CD4-positive, alpha-beta T cell (primary cell): Measurements from ENCODE around the gene RPAP3. TPM values are rescaled to one million over a fixed set of nuclear protein-coding genes. Genes with fewer than 3 reads are reported as not detected.

Experiments
- ATAC-seq: fragments of 200-7000 bp; cut with Tn5 transposase; one replicate; pipeline ENCODE4 v1.10.0; 2022; ENCODE audit warnings: mild to moderate bottlenecking; ENCODE audit not compliant: poor library complexity
- CTCF ChIA-PET: fragments of 350-600 bp; sonication (Branson Sonifier 250); formaldehyde crosslinking; loops from one replicate; lab custom pipeline; 2021; ENCODE audit warnings: antibody characterized with exemption, inconsistent platforms; lab: Charles Lee
- POLR2A ChIA-PET: fragments of 350-600 bp; sonication (Branson Sonifier 250); formaldehyde crosslinking; loops from one replicate; lab custom pipeline; 2021; ENCODE audit warnings: antibody characterized with exemption, inconsistent platforms; lab: Charles Lee
- DNase-seq, 14 experiments: peaks; one replicate each; pipeline ENCODE4 v3.0.0-alpha.2; 2013 to 2020; ENCODE audit warnings: mixed read lengths in 2 of 14
- H3K27ac ChIP-seq, 2 donors: one replicate each; pipeline versions ENCODE4 v1.5.1 to v1.7.0; 2013; ENCODE audit warnings: low read length in 2 of 2, low read depth in 1 of 2, mild to moderate bottlenecking in 1 of 2
- H3K27me3 ChIP-seq, 2 experiments: 1 replicate in 1 of 2; 2 replicates in 1 of 2; pipeline versions ENCODE4 v1.6.1 to v1.7.0; 2013; ENCODE audit warnings: low read length in 2 of 2, control low read depth in 1 of 2, mild to moderate bottlenecking in 1 of 2, moderate library complexity in 1 of 2; ENCODE audit not compliant: insufficient read depth in 2 of 2, control insufficient read depth in 1 of 2
- H3K36me3 ChIP-seq: one replicate; pipeline ENCODE4 v1.6.1; 2013; ENCODE audit warnings: low read length, control low read depth; ENCODE audit not compliant: insufficient read depth
- H3K4me1 ChIP-seq: one replicate; pipeline ENCODE4 v1.6.1; 2013; ENCODE audit warnings: low read length, control low read depth; ENCODE audit not compliant: insufficient read depth
- H3K4me3 ChIP-seq: one replicate; pipeline ENCODE4 v1.5.1; 2013; ENCODE audit warnings: mild to moderate bottlenecking, low read length, moderate library complexity
- H3K9me3 ChIP-seq, 2 experiments: 1 replicate in 1 of 2; 2 replicates in 1 of 2; pipeline versions ENCODE4 v1.6.1 to v1.7.0; 2013; ENCODE audit warnings: low read length in 2 of 2, mild to moderate bottlenecking in 2 of 2, control low read depth in 1 of 2, moderate library complexity in 1 of 2; ENCODE audit not compliant: control insufficient read depth in 1 of 2, insufficient read depth in 1 of 2
- H3K27ac Mint-ChIP-seq: one replicate; pipeline ENCODE4 v1.8.0; 2020; ENCODE audit warnings: mixed read lengths
- H3K27me3 Mint-ChIP-seq: one replicate; pipeline ENCODE4 v1.8.0; 2021; ENCODE audit warnings: mixed read lengths
- H3K36me3 Mint-ChIP-seq: one replicate; pipeline ENCODE4 v1.8.0; 2021; ENCODE audit warnings: low read depth, mixed read lengths
- H3K4me1 Mint-ChIP-seq: one replicate; pipeline ENCODE4 v1.8.0; 2021; ENCODE audit warnings: low read depth, mixed read lengths
- H3K4me3 Mint-ChIP-seq: one replicate; pipeline ENCODE4 v1.8.0; 2020; ENCODE audit warnings: mild to moderate bottlenecking, mixed read lengths
- H3K9me3 Mint-ChIP-seq: one replicate; pipeline ENCODE4 v1.8.0; 2020; ENCODE audit warnings: mixed read lengths
- intact Hi-C, 2 experiments: fragments of 100-400 bp; cut with DNase I in 1 of 2; cut with micrococcal nuclease in 1 of 2; formaldehyde crosslinking; loops; one replicate each; pipeline versions ENCODE4 v1.15.1 to v1.9.0; 2023 to 2025; cut with DNase I, micrococcal nuclease
- total RNA-seq, 174 experiments: library from RNA in 2 of 174; stranded (reverse) in 2 of 174; gene quantifications; one replicate each; pipeline ENCODE4 v1.2.3 and lab custom pipeline; 2021 to 2026
- TF ChIP-seq, protein P1 (sequence below): fragments of 200-600 bp; IDR thresholded peaks from one replicate; pipeline ENCODE4 v1.8.0; 2022; ENCODE audit warnings: antibody characterized with exemption, mild to moderate bottlenecking

Gene RPAP3
- total RNA-seq, 2 experiments from 2014 or later, result 24.6 to 26.4 TPM

DNA sequence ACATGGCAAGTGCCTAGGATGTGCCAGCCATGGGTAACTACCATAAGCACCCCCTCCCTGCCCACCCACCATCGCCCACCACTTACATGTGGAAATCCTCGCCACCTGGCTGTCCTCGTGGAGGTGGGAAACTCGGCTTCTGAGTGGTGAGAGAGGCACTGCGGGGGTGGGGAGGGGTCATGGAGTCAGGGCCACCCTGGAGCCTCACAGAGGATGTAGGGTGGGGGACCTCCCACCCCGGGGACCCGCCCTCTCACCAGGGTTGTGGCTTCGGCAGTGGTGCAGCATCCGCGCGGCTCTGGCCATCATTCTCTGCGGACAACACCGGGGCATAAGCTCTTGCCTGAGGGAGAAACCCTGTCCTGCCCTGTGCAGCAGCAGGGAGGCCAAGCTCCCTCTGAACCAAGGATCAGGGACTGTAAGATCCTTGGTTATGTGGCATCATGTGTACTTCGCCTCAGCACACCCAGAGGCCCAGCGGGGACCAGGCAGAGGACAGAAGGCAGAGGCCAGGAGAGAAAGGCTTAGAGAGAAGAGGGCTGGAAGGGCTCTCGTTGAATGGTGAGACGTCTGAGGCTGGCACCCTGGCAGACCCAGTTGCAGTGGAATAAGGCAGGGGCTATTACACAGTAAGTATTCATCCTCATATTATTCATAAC, 32.2 kb upstream of the RPAP3 start:
- DNase-seq (no peak), ATAC-seq (no peak)
- Mint-ChIP-seq H3K27me3 (no peaks in the 10 kb centered on the region), H3K4me3 (no peak overlapping the region), H3K27ac (no peak overlapping the region), H3K36me3 (no peaks in the 10 kb centered on the region), H3K9me3 (no peaks in the 10 kb centered on the region), H3K4me1 (peaks cover 40% of the 10 kb centered on the region)
- peaks cover 40% of the 10 kb centered on the region for H3K4me1 ChIP-seq
- H3K27ac ChIP-seq, result no peak overlapping the region
- H3K27me3 ChIP-seq, result no peaks in the 10 kb centered on the region
- CTCF ChIA-PET, result no interaction called here
- no peaks in the 10 kb centered on the region for H3K9me3 ChIP-seq
- H3K36me3 ChIP-seq, result no peaks in the 10 kb centered on the region
- TF ChIP-seq, protein P1, sequence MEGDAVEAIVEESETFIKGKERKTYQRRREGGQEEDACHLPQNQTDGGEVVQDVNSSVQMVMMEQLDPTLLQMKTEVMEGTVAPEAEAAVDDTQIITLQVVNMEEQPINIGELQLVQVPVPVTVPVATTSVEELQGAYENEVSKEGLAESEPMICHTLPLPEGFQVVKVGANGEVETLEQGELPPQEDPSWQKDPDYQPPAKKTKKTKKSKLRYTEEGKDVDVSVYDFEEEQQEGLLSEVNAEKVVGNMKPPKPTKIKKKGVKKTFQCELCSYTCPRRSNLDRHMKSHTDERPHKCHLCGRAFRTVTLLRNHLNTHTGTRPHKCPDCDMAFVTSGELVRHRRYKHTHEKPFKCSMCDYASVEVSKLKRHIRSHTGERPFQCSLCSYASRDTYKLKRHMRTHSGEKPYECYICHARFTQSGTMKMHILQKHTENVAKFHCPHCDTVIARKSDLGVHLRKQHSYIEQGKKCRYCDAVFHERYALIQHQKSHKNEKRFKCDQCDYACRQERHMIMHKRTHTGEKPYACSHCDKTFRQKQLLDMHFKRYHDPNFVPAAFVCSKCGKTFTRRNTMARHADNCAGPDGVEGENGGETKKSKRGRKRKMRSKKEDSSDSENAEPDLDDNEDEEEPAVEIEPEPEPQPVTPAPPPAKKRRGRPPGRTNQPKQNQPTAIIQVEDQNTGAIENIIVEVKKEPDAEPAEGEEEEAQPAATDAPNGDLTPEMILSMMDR, result no peak
- POLR2A ChIA-PET, result no interaction called here
- intact Hi-C loops, result no loop called here
- H3K4me3 ChIP-seq, result no peak overlapping the region

DNA sequence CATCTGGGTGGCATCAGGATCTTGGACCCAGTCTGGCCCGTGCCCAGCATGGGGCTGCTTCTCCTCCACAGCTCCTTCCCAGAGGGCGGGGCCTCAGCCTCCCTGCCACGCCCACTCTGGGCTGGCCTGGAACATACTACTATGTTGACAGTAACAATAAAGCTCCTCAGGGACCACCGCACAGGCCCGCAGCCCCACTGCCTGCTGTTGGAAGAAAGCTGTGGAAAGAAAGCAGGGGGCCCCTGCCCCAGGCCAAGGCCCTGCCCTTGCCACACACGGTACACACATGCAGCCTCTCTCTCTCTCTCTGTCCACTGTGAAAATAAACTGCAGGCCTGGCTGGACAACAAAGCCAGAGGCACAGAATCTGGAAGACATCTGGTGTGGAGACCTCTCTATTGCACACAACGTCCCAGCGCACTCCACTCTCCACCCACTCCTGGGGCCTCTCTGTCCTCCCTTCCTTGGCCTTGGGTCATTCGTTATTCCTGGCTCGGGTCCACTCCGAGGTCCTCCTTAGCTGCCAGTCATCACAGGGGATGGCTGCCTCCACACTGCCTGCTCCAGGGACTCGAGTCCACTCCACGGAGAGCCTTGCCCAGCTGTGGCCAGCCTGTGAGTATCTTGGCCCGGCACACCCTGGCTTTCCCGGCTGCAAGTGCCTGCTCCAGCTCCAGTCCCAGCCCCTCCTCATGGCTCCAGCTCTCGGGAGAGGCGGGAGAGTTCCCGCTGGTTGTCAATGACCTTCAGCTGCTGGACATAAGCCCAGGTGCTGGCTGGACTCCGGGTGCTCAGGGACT, 31.2 kb upstream of the RPAP3 start:
- POLR2A ChIA-PET, result no interaction called here
- Histone ChIP-seq H3K4me3 (no peak overlapping the region), H3K27ac (no peak overlapping the region), H3K9me3 (no peaks in the 10 kb centered on the region), H3K4me1 (peaks cover 34% of the 10 kb centered on the region), H3K27me3 (no peaks in the 10 kb centered on the region), H3K36me3 (no peaks in the 10 kb centered on the region)
- no peak overlapping the region for H3K4me3 Mint-ChIP-seq
- intact Hi-C loops, result no loop called here
- DNase-seq (no peak), ATAC-seq (no peak)
- no peaks in the 10 kb centered on the region for H3K9me3 Mint-ChIP-seq
- peaks cover 30% of the 10 kb centered on the region for H3K4me1 Mint-ChIP-seq
- TF ChIP-seq, protein P1, result no peak
- no peak overlapping the region for H3K27ac Mint-ChIP-seq
- H3K36me3 Mint-ChIP-seq, result no peaks in the 10 kb centered on the region
- CTCF ChIA-PET, result interaction anchor here (1.3 kb wide), 1 partner anchor 22 kb away, joined by 3 read pairs; no protein-coding TSS in a partner anchor
- H3K27me3 Mint-ChIP-seq, result no peaks in the 10 kb centered on the region

DNA sequence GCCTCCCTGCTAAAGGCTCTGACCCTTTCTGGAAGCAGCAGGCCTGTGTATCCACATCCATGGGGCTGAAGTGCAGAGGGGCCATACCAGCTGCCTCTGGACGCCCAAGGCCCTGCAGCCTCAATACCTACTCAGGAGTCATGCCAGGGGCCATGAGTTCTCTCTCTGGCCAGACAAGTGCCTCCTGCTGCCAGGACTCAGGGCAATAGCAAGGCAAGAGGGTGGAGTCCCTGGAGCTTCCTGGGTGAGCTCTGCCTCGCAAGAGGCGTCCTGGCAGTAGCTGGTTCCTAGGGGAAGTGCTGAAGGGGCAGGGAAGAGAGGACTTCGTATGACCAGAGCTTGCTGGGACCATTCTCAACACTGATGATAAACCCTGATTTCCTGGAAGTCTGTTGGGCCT, 30.4 kb upstream of the RPAP3 start:
- H3K27ac Mint-ChIP-seq, result no peak overlapping the region
- no peaks in the 10 kb centered on the region for H3K27me3 Mint-ChIP-seq
- CTCF ChIA-PET, result interaction anchor here (1.3 kb wide), 1 partner anchor 21 kb away, joined by 3 read pairs; no protein-coding TSS in a partner anchor
- peaks cover 25% of the 10 kb centered on the region for H3K4me1 ChIP-seq
- no peaks in the 10 kb centered on the region for H3K9me3 Mint-ChIP-seq
- no peaks in the 10 kb centered on the region for H3K9me3 ChIP-seq
- H3K4me3 Mint-ChIP-seq, result no peak overlapping the region
- no peaks in the 10 kb centered on the region for H3K36me3 ChIP-seq
- H3K27me3 ChIP-seq, result no peaks in the 10 kb centered on the region
- POLR2A ChIA-PET, result no interaction called here
- H3K27ac ChIP-seq, result no peak overlapping the region
- TF ChIP-seq, protein P1, result no peak
- ATAC-seq (no peak), DNase-seq (no peak)
- no peaks in the 10 kb centered on the region for H3K36me3 Mint-ChIP-seq
- peaks cover 22% of the 10 kb centered on the region for H3K4me1 Mint-ChIP-seq
- H3K4me3 ChIP-seq, result no peak overlapping the region
- intact Hi-C loops, result no loop called here
